Left lung (tissue), 10 donors: Measurements from ENCODE around the gene SH3PXD2B. TPM values are rescaled to one million over a fixed set of nuclear protein-coding genes. Genes with fewer than 3 reads are reported as not detected.

Experiments
- ATAC-seq: fragments of 200-7000 bp; cut with Tn5 transposase; one replicate; pipeline ENCODE4 v1.9.1; 2020; ENCODE audit warnings: moderate library complexity
- DNase-seq, 4 donors: peaks; one replicate each; pipeline ENCODE4 v3.0.0-alpha.2; 2013 to 2020
- H3K27ac ChIP-seq, 2 donors: fragments of 200-600 bp; sonication (generic) in 1 of 2; one replicate each; pipeline versions ENCODE4 v1.5.0 to v1.8.0; 2020 to 2021
- H3K27me3 ChIP-seq, 2 donors: fragments of 200-600 bp; sonication (generic) in 1 of 2; one replicate each; pipeline versions ENCODE4 v1.5.0 to v1.8.0; 2020 to 2021
- H3K36me3 ChIP-seq, 2 donors: fragments of 200-600 bp; sonication (generic) in 1 of 2; one replicate each; pipeline versions ENCODE4 v1.5.0 to v1.8.0; 2020 to 2021
- H3K4me1 ChIP-seq, 2 donors: fragments of 200-600 bp; one replicate each; pipeline ENCODE4 v1.8.0; 2021
- H3K4me3 ChIP-seq, 2 donors: fragments of 200-600 bp; sonication (generic) in 1 of 2; one replicate each; pipeline versions ENCODE4 v1.5.0 to v1.8.0; 2020 to 2021; ENCODE audit warnings: mild to moderate bottlenecking in 1 of 2
- H3K9me3 ChIP-seq, 2 donors: fragments of 200-600 bp; sonication (generic) in 1 of 2; one replicate each; pipeline versions ENCODE4 v1.5.0 to v1.8.0; 2020 to 2021
- intact Hi-C, 2 donors: fragments of 100-400 bp; cut with DNase I; formaldehyde crosslinking; loops; one replicate each; pipeline versions ENCODE4 v1.11.2 to v1.14.2; 2022
- polyA plus RNA-seq, 6 donors: library from polyadenylated mRNA; unstranded; fragments of 120-200 nt; gene quantifications; one replicate each; pipeline ENCODE4 v1.2.1, GENCODE V29; 2013; ENCODE audit not compliant: insufficient read length in 6 of 6
- total RNA-seq, 2 donors: library from RNA; stranded (reverse); fragmentation: NEBNext Ultra II Directional; extraction: Animal tissue kit (Norgen Biotek cat#: 25700); gene quantifications; one replicate each; pipeline ENCODE4 v1.2.1, GENCODE V29; 2021
- TF ChIP-seq, protein P1 (sequence below), 2 donors: fragments of 200-600 bp; sonication (generic) in 1 of 2; IDR thresholded peaks; one replicate each; pipeline versions ENCODE4 v1.5.0 to v1.8.0; 2021; ENCODE audit warnings: antibody characterized with exemption in 2 of 2
- donor health status: DM: no; HTN: yes; CAD: no.
- donor health status: DM: no; HTN: no; CAD: no.

The SH3PXD2B gene
- total and polyA plus RNA-seq, 8 donors = 35.4 to 57.5 (median 43.8) TPM

DNA sequence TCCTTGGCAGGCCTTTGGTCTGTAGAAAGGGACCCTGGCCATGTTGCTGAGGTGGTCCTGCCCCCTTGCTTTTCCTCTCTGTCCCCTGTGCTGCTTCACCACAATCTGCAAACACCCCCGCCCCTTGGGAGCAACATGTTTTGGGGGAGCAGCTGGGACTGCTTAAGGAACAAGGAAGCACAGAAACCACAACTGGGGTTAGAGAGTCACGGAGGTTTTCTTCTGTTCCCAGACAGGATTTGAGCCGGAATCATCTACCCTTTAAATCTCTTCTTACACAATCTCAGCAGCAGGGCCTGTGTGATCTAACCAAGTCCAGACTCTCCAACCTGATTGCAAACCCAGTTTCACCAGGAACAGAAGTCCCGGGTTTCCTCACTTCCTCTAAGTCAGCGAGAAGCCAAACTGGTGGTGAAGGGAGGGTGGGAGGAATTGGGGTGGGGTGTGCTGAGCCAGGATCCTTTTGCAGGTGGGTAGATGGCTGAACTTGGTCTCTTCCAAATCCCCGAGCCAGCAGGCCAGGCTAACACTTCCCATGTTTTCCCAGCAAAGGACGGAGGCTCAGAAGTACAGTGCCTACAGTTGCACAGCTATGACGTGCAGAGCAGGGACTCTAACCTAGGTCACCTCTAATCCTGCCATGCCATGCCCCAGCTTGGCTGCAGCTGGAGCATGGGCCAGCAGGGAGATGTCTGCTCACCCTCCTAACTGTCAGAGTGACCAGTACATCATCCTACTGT lies 25.0 kb downstream of the SH3PXD2B start:
- intact Hi-C loops = no loop called here
- Histone ChIP-seq H3K27me3 (no peaks in the 10 kb centered on the region), H3K36me3 (no peaks in the 10 kb centered on the region), H3K4me1 (peaks cover 20 to 67% of the 10 kb centered on the region in 2 donors), H3K27ac (peak overlapping the region; percentile 74 to 81), H3K4me3 (no peak overlapping the region), H3K9me3 (no peaks in the 10 kb centered on the region)
- DNase-seq = no peak
- peak; percentile 79 for ATAC-seq
- TF ChIP-seq, protein P1, sequence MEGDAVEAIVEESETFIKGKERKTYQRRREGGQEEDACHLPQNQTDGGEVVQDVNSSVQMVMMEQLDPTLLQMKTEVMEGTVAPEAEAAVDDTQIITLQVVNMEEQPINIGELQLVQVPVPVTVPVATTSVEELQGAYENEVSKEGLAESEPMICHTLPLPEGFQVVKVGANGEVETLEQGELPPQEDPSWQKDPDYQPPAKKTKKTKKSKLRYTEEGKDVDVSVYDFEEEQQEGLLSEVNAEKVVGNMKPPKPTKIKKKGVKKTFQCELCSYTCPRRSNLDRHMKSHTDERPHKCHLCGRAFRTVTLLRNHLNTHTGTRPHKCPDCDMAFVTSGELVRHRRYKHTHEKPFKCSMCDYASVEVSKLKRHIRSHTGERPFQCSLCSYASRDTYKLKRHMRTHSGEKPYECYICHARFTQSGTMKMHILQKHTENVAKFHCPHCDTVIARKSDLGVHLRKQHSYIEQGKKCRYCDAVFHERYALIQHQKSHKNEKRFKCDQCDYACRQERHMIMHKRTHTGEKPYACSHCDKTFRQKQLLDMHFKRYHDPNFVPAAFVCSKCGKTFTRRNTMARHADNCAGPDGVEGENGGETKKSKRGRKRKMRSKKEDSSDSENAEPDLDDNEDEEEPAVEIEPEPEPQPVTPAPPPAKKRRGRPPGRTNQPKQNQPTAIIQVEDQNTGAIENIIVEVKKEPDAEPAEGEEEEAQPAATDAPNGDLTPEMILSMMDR (IDR thresholded peaks at IDR 0.05) = no peak

DNA sequence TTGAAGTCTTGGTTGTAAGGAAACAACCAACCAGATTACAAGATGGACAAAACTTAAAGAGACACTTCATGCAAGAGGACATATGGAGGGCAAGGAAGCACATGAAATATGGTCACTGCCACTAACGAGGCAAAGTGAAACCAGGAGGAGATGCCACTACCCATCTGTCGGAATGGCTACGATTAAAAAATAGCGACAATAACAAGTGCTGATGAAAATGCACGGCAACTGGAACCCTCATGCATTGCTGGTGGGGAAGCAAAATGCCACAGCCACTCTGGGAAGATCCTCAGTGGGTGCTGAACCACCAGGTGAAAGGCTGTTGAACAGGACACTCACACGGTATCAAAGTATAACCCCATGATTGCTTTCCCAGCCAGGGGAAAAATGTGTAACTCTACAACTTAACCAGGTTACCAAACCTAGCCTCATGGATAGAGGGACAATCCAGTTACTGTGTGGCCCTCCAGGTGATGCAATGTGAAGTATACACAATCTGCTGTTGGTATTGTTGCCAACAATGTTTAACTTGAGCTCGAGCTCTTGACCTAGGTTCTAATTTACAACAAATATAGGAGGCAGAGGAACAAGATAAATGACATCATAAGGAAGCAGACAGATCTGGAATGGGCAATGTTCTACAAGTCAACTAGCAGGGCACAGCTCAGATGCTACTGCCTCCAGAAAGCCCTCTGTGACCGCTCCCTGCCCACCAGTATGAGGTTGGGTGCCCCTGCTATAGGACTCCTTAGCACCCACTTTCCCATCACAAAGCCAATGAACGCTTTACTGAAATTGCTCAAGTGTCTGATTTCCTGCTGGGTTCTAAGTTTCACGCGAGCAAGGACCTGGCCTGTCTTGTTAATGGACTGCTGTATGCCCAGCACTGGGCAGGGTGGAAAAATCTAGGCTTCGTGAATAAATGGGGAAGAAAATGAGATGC lies 25.8 kb downstream of the SH3PXD2B start:
- intact Hi-C loops = no loop called here
- no peak overlapping the region for H3K4me3 ChIP-seq
- DNase-seq (no peak), ATAC-seq (no peak)
- peaks cover 20 to 67% of the 10 kb centered on the region in 2 donors for H3K4me1 ChIP-seq
- peak overlapping the region; percentile 74 to 81 for H3K27ac ChIP-seq
- TF ChIP-seq, protein P1 (IDR thresholded peaks at IDR 0.05) = no peak
- no peaks in the 10 kb centered on the region for H3K36me3 ChIP-seq
- no peaks in the 10 kb centered on the region for H3K27me3 ChIP-seq
- no peaks in the 10 kb centered on the region for H3K9me3 ChIP-seq

DNA sequence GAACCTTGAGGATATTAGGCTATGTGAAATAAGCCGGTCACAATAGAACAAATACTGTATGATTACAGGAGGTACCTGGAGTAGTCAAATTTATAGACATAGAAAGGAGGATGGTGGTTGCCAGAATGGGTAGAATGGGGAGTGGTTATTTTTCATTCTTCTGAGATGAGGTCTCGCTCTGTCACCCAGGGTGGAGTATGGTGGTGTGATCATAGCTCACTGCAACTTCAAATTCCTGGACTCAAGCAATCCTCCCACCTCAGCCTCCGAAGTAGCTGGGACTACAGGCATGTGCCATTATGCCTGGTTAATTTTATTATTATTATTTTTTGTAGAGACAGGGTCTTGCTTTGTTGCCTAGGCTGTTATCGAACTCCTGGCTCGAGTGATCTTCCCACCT lies 27.1 kb downstream of the SH3PXD2B start:
- H3K27me3 ChIP-seq = no peaks in the 10 kb centered on the region
- H3K4me1 ChIP-seq = peaks cover 20 to 70% of the 10 kb centered on the region in 2 donors
- H3K4me3 ChIP-seq = no peak overlapping the region
- TF ChIP-seq, protein P1 (IDR thresholded peaks at IDR 0.05) = no peak
- H3K27ac ChIP-seq = peak overlapping the region in 1 of 2 donors; percentile 75
- intact Hi-C loops = no loop called here
- DNase-seq (no peak), ATAC-seq (no peak)
- H3K9me3 ChIP-seq = no peaks in the 10 kb centered on the region
- peaks cover 0 to 2% of the 10 kb centered on the region in 2 donors for H3K36me3 ChIP-seq

DNA sequence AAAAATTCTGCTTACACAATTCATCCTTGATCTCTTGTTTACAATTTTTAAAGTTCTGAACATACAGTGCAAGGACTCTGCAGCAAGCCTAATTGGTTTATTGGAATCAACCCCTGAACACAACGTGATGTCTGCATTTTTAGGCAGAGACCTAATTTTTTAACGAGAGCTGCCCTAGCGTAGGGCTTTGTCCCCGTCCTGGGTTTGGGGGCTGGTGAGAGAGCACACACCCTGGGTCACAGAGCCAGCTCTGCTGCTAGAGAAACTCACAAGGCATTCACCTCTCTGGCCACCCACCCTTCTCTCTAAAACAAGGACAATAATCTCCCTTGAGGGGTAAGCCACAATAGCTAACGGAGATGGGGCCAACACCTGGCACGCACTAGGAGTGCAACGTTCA lies 28.2 kb downstream of the SH3PXD2B start:
- no peaks in the 10 kb centered on the region for H3K9me3 ChIP-seq
- no peak overlapping the region for H3K4me3 ChIP-seq
- peaks cover 27 to 69% of the 10 kb centered on the region in 2 donors for H3K4me1 ChIP-seq
- intact Hi-C loops = no loop called here
- ATAC-seq (no peak), DNase-seq (no peak)
- H3K27me3 ChIP-seq = no peaks in the 10 kb centered on the region
- TF ChIP-seq, protein P1 (IDR thresholded peaks at IDR 0.05) = no peak
- H3K27ac ChIP-seq = peak overlapping the region in 1 of 2 donors; percentile 75
- H3K36me3 ChIP-seq = peaks cover 0 to 10% of the 10 kb centered on the region in 2 donors

DNA sequence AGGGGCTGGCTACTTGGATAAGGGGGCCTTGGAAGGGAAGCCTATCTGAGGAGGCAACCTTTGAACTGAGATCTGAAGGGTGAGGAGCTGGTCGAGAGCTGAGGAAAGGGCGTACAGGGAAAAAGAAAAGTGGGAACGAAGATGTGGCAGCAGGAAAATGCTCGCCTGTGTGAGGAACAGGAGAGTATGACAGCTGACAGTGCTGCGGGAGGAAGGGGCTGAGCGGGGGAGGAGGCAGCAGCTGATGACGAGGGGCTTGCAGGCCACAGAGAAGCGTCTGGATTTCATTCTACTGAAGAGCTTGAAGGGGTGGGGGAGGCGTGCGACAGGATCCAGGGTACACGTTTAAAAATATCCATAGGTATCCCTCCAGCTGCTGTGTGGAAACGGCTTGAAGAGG lies 28.9 kb downstream of the SH3PXD2B start:
- Histone ChIP-seq H3K9me3 (no peaks in the 10 kb centered on the region), H3K4me3 (no peak overlapping the region), H3K27me3 (no peaks in the 10 kb centered on the region), H3K36me3 (peaks cover 0 to 11% of the 10 kb centered on the region in 2 donors), H3K27ac (peak overlapping the region in 1 of 2 donors; percentile 13), H3K4me1 (peaks cover 30 to 69% of the 10 kb centered on the region in 2 donors)
- intact Hi-C loops = no loop called here
- TF ChIP-seq, protein P1 (IDR thresholded peaks at IDR 0.05) = no peak
- ATAC-seq (no peak), DNase-seq (no peak)
